GM19328 (cell line): ENCODE measurements around the gene NEMP1.
"Not testable (repeated sequence)": the region's sequence is repeated elsewhere in the genome, so short reads cannot be mapped to it uniquely, and the experiment has no call there.

Experiments used
- ATAC-seq: cut with Tn5 transposase; IDR thresholded peaks from one replicate; pipeline ENCODE4 v1.9.1; 2021; ENCODE audit warnings: mild to moderate bottlenecking, moderate library complexity; ENCODE audit not compliant: unreplicated experiment

NEMP1 gene

GRCh38 chr12:57078519-57079404 lies at the start of gene NEMP1:
NEMP1 (minus strand) TSS chr12:57078791; CDS start chr12:57078745, 46 bp downstream.
- ATAC-seq: peak; percentile 96

GRCh38 chr12:57127726-57128518 lies 49.3 kb upstream of the NEMP1 start, which contains the start of gene LRP1:
LRP1 (plus strand) TSS chr12:57128483; CDS start chr12:57128965, 482 bp downstream.
- ATAC-seq: no peak

GRCh38 chr12:57127101-57127725 lies 48.6 kb upstream of the NEMP1 start:
- ATAC-seq: no peak

GRCh38 chr12:57126561-57126960 lies 48.0 kb upstream of the NEMP1 start:
- no peak for ATAC-seq

- ATAC-seq: no peak
These were observed 47.5 kb upstream of the NEMP1 start for GRCh38 chr12:57126061-57126460.

- no peak for ATAC-seq
These were observed 45.8 kb upstream of the NEMP1 start for GRCh38 chr12:57124261-57124877.

- no peak for ATAC-seq
These were observed 45.2 kb upstream of the NEMP1 start for GRCh38 chr12:57123813-57124212.

- not testable (repeated sequence) for ATAC-seq
These were observed 42.1 kb upstream of the NEMP1 start for GRCh38 chr12:57120718-57121117.

GRCh38 chr12:57119294-57120085 lies 40.9 kb upstream of the NEMP1 start:
- no peak for ATAC-seq

- no peak for ATAC-seq
These were observed 40.2 kb upstream of the NEMP1 start for GRCh38 chr12:57118711-57119271.

GRCh38 chr12:57116580-57117281 lies 38.1 kb upstream of the NEMP1 start:
- ATAC-seq: no peak

GRCh38 chr12:57112492-57113294 lies 34.1 kb upstream of the NEMP1 start:
- no peak for ATAC-seq

- ATAC-seq: peak; percentile 42
These were observed 32.6 kb upstream of the NEMP1 start, which contains the start of gene STAT6 for GRCh38 chr12:57111031-57111734. STAT6 (minus strand) TSS chr12:57111362; CDS start chr12:57108278, 3,084 bp downstream.

- no peak for ATAC-seq
These were observed 31.8 kb upstream of the NEMP1 start for GRCh38 chr12:57110104-57111030.

GRCh38 chr12:57109207-57110103 lies 30.9 kb upstream of the NEMP1 start:
- ATAC-seq: no peak
